Measurements from ENCODE around the gene CCDC88C.

- TF ChIP-seq CTCF (IDR thresholded peaks at IDR 0.05) (no peak), POLR2A (IDR thresholded peaks at IDR 0.05) (no peak)
These were observed 163.2 kb downstream of the CCDC88C start for GRCh38 chr14:91254461-91254860.
